Esophagus muscularis mucosa (tissue), 4 donors: Measurements from ENCODE around the gene CTTNBP2. TPM values are rescaled to one million over a fixed set of nuclear protein-coding genes. Genes with fewer than 3 reads are reported as not detected.

ENCODE experiments used
- DNase-seq: peaks from one replicate; pipeline ENCODE4 v3.0.0-alpha.2; 2017; ENCODE audit errors: extremely low spot score
- H3K27ac ChIP-seq, 4 donors: fragments of 200-600 bp; sonication (generic); replicated peaks in 1 of 4; 1 replicate in 3 of 4; 2 replicates in 1 of 4; pipeline ENCODE4 v1.5.1; 2016 to 2019; ENCODE audit warnings: mild to moderate bottlenecking in 1 of 4
- H3K27me3 ChIP-seq, 4 donors: fragments of 200-600 bp; sonication (generic); one replicate each; pipeline versions ENCODE4 v1.5.1 to v1.6.0; 2016 to 2019
- H3K36me3 ChIP-seq, 4 donors: fragments of 200-600 bp; sonication (generic); one replicate each; pipeline ENCODE4 v1.5.1; 2016 to 2019
- H3K4me1 ChIP-seq, 4 donors: fragments of 200-600 bp; sonication (generic); one replicate each; pipeline ENCODE4 v1.5.1; 2016 to 2019
- H3K4me3 ChIP-seq, 4 donors: fragments of 200-600 bp; sonication (generic); 1 replicate in 2 of 4; 2 replicates in 2 of 4; pipeline ENCODE4 v1.5.1; 2016 to 2019; ENCODE audit warnings: mild to moderate bottlenecking in 4 of 4, moderate library complexity in 1 of 4
- H3K9me3 ChIP-seq, 4 donors: fragments of 200-600 bp; sonication (generic); 1 replicate in 3 of 4; 2 replicates in 1 of 4; pipeline ENCODE4 v1.5.1; 2016 to 2019
- CTCF ChIP-seq, 3 experiments: fragments of 200-600 bp in 2 of 3; fragments of 450-650 bp in 1 of 3; sonication (generic) in 2 of 3; IDR thresholded peaks; one replicate each; pipeline ENCODE4 v1.5.1; 2017 to 2019; ENCODE audit warnings: antibody characterized with exemption in 3 of 3, mild to moderate bottlenecking in 2 of 3, moderate library complexity in 1 of 3
- EP300 ChIP-seq: sonication (generic); formaldehyde crosslinking; IDR thresholded peaks from one replicate; pipeline ENCODE4 v1.6.1; 2017; ENCODE audit warnings: antibody characterized with exemption
- POLR2A ChIP-seq: fragments of 450-650 bp; IDR thresholded peaks from one replicate; pipeline ENCODE4 v1.6.1; 2017; ENCODE audit warnings: antibody characterized with exemption, moderate library complexity, mild to moderate bottlenecking, low read depth
- POLR2AphosphoS5 ChIP-seq, 2 donors: sonication (generic); formaldehyde crosslinking; IDR thresholded peaks; one replicate each; pipeline ENCODE4 v1.6.1; 2017; ENCODE audit warnings: antibody characterized with exemption in 2 of 2
- WGBS: methylation state at CpG from one replicate; pipeline ENCODE4 v1.1.5; 2018; 5-methylcytosine and 5-hydroxymethylcytosine counted together
- intact Hi-C: fragments of 100-400 bp; cut with DNase I; formaldehyde crosslinking; loops from one replicate; pipeline ENCODE4 v1.15.1; 2023
- total RNA-seq, 4 donors: library from RNA; depleted of rRNA; stranded (reverse); fragments of >200 nt; gene quantifications; one replicate each; pipeline versions ENCODE4 v1.1.0 to v1.2.1, GENCODE V29; 2016

The CTTNBP2 gene
- total RNA-seq, 4 donors from 2014 or later = 11.6 to 23.7 (median 13.7) TPM

DNA sequence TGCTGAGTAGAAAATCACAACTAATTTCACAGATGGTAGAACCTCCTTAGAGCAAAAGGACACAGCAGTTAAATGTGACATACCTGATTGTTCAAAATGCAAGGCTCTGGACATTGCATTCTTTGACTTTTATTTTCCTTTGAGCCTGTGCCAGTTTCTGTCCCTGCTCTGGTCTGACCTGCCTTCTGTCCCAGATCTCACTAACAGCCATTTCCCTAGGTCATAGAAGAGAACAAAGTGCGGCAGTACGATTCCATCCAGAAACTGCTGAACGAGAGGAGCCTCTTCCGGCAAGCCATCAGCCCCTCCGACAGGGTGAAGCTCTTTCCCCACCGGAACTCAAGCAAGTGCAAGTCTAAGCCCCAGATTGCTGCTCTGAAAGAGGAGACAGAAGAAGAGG is 206.6 kb downstream of the CTTNBP2 start:
- TF ChIP-seq CTCF (IDR thresholded peaks at IDR 0.05) = no peak
- no peak for TF ChIP-seq POLR2AphosphoS5 (IDR thresholded peaks at IDR 0.05)
- TF ChIP-seq EP300 = no peak
- TF ChIP-seq POLR2A = no peak
- no peaks in the 10 kb centered on the region for H3K27me3 ChIP-seq
- DNase-seq = no peak
- no peaks in the 10 kb centered on the region for H3K36me3 ChIP-seq
- H3K4me3 ChIP-seq = no peak overlapping the region
- 89% methylated on average over 6 of the region's 6 CpGs for WGBS
- H3K4me1 ChIP-seq = no peaks in the 10 kb centered on the region
- H3K27ac ChIP-seq = no peak overlapping the region
- H3K9me3 ChIP-seq = no peaks in the 10 kb centered on the region
- intact Hi-C loops = no loop called here

DNA sequence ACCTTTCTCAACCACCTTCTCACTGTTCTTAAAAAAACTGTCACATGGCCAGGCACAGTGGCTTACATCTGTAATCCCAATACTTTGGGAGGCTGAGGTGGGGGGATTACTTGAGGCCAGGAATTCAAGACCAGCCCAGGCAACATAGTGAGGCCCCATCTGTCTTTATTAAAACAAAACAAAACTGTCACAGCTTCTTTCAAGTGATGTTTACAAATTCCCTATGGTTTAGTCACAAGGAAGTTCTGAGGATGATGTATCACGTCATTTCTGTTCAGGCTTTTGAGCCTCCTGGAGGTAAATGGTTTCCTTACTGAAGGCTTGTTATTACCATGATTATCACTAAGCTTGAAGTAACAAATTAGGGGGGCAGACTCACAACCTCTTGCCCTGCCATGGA is 207.2 kb downstream of the CTTNBP2 start:
- Histone ChIP-seq H3K27me3 (no peaks in the 10 kb centered on the region), H3K9me3 (no peaks in the 10 kb centered on the region), H3K27ac (no peak overlapping the region), H3K4me1 (no peaks in the 10 kb centered on the region), H3K36me3 (no peaks in the 10 kb centered on the region), H3K4me3 (no peak overlapping the region)
- DNase-seq = no peak
- WGBS = 73% methylated on average over 1 of the region's 1 CpG
- no peak for TF ChIP-seq POLR2A
- intact Hi-C loops = no loop called here

DNA sequence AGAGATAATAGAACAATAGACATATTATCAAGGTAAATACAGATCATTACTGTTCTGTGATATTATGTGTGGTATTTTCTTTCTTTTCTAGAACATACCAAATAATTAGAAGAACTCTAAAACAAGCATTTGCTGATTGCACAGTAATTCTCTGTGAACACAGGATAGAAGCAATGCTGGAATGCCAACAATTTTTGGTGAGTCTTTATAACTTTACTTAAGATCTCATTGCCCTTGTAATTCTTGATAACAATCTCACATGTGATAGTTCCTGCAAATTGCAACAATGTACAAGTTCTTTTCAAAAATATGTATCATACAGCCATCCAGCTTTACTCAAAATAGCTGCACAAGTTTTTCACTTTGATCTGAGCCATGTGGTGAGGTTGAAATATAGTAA is 207.9 kb downstream of the CTTNBP2 start:
- Histone ChIP-seq H3K36me3 (no peaks in the 10 kb centered on the region), H3K4me1 (no peaks in the 10 kb centered on the region), H3K27ac (no peak overlapping the region), H3K4me3 (no peak overlapping the region), H3K27me3 (no peaks in the 10 kb centered on the region), H3K9me3 (no peaks in the 10 kb centered on the region)
- TF ChIP-seq POLR2A (no peak), POLR2AphosphoS5 (IDR thresholded peaks at IDR 0.05) (no peak), EP300 (no peak), CTCF (IDR thresholded peaks at IDR 0.05) (no peak)
- intact Hi-C loops = no loop called here
- DNase-seq = no peak

DNA sequence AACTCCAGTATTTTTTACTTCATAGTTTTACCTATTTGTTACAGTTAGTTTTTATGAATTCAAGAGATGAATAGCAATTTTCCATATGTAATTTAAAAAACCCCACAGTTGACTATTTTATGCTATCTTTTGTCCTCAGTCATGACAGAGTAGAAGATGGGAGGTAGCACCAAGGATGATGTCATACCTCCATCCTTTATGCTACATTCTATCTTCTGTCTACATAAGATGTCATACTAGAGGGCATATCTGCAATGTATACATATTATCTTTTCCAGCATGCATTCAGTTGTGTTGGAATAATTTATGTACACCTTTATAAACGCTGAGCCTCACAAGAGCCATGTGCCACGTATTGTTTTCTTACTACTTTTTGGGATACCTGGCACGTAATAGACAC is 209.2 kb downstream of the CTTNBP2 start:
- H3K4me3 ChIP-seq = no peak overlapping the region
- WGBS = 74% methylated on average over 3 of the region's 3 CpGs
- intact Hi-C loops = no loop called here
- TF ChIP-seq POLR2AphosphoS5 (IDR thresholded peaks at IDR 0.05) = no peak
- TF ChIP-seq CTCF (IDR thresholded peaks at IDR 0.05) = no peak
- TF ChIP-seq EP300 = no peak
- no peak for TF ChIP-seq POLR2A
- H3K27ac ChIP-seq = no peak overlapping the region
- H3K4me1 ChIP-seq = no peaks in the 10 kb centered on the region
- no peaks in the 10 kb centered on the region for H3K27me3 ChIP-seq
- no peaks in the 10 kb centered on the region for H3K36me3 ChIP-seq
- no peak for DNase-seq
- H3K9me3 ChIP-seq = no peaks in the 10 kb centered on the region

- no peaks in the 10 kb centered on the region for H3K9me3 ChIP-seq
- H3K27me3 ChIP-seq = no peaks in the 10 kb centered on the region
- no peak overlapping the region for H3K4me3 ChIP-seq
- no peak for DNase-seq
- intact Hi-C loops = no loop called here
- TF ChIP-seq POLR2AphosphoS5 (IDR thresholded peaks at IDR 0.05) (no peak), EP300 (no peak), CTCF (IDR thresholded peaks at IDR 0.05) (no peak), POLR2A (no peak)
- WGBS = 85% methylated on average over 2 of the region's 2 CpGs
- no peaks in the 10 kb centered on the region for H3K36me3 ChIP-seq
- H3K27ac ChIP-seq = no peak overlapping the region
- no peaks in the 10 kb centered on the region for H3K4me1 ChIP-seq
These were observed 211.9 kb downstream of the CTTNBP2 start for GRCh38 chr7:117661328-117661727.
